A549 (cell line): ENCODE data around the gene ZFAND2B.

Source experiments
- EHMT2 ChIP-seq: fragments of 200-600 bp; sonication (generic); IDR thresholded peaks from 2 replicates; pipeline ENCODE4 v1.6.1; 2016; ENCODE audit warnings: antibody characterized with exemption, low read depth, mild to moderate bottlenecking, moderate library complexity
- RNF2 ChIP-seq: fragments of 200-600 bp; sonication (generic); IDR thresholded peaks from 2 replicates; pipeline ENCODE4 v1.6.1; 2016; ENCODE audit warnings: low read depth, mild to moderate bottlenecking, antibody characterized with exemption, moderate library complexity, borderline replicate concordance
- ZNF302 ChIP-seq: fragments of 250-450 bp; sonication (Bioruptor Pico); IDR thresholded peaks from 2 replicates; pipeline ENCODE4 v1.9.0; 2021; ENCODE audit warnings: inconsistent platforms, mild to moderate bottlenecking, moderate library complexity

DNA sequence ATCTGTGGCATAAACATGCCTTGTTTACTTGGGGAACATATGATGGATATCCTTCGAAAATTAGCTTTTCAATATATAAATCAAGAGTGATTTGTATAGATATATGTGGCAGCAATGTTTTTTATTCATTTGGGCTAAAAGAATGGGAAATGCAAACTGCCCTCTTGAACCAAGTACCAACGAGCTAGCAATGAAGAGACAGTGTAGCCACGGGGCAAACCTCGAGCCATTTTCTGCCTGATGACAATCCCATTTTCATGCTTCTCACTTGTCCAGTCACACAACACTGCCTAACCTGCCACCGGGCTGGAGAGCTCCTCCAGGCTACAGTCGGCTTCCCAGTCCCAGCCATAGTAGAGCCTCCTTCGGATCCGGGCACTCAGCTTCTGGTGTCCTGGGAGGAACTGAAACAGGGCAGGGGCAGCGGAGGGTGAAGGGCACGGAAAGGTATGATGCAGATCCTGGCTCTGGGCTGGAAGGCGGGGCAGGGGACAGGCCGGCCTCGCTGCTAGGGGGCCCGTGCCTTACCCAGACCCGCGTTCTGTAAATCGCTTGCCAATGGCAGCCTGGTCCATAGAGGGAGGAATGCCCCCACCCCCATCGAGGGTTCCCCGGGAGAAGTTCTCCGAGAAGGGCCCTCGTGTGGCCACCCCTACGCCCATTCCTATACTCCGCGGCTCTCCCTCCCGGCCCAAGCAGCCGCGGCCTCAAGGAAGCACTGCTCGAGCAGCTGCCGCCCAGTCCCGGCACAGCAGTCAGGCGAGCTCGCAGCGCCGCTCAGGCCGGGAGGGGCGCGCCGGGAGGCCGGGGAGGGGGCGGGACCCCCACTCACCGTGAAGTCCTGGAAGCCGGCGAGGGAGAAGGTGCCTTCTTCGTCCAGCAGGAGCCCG lies 30.4 kb upstream of the ZFAND2B start:
- TF ChIP-seq ZNF302 (CRISPR knock-in tag): no peak
- TF ChIP-seq RNF2: no peak
- no peak for TF ChIP-seq EHMT2
